Coronary artery (tissue), 2 donors: ENCODE results near the gene ZMIZ1.

Source experiments
- DNase-seq: peaks from one replicate; pipeline ENCODE4 v3.0.0-alpha.2; 2017; ENCODE audit warnings: low spot score
- H3K27ac ChIP-seq, 2 donors: fragments of 200-600 bp; sonication (generic); one replicate each; pipeline ENCODE4 v1.5.1; 2016 to 2019
- H3K4me3 ChIP-seq: fragments of 200-600 bp; sonication (generic); 2 replicates; pipeline ENCODE4 v1.5.1; 2016; ENCODE audit warnings: mild to moderate bottlenecking, moderate library complexity
- CTCF ChIP-seq: fragments of 200-600 bp; sonication (generic); IDR thresholded peaks from one replicate; pipeline ENCODE4 v1.5.1; 2019; ENCODE audit warnings: antibody characterized with exemption

The ZMIZ1 gene

GRCh38 chr10:79353000-79353406 is 284.2 kb downstream of the ZMIZ1 start:
- DNase-seq = no peak
- H3K27ac ChIP-seq = no peak overlapping the region
- no peak for TF ChIP-seq CTCF
- no peak overlapping the region for H3K4me3 ChIP-seq

- TF ChIP-seq CTCF = no peak
- DNase-seq = no peak
- Histone ChIP-seq H3K27ac (no peak overlapping the region), H3K4me3 (no peak overlapping the region)
Observed at GRCh38 chr10:79353726-79354125, 285.0 kb downstream of the ZMIZ1 start.

- H3K4me3 ChIP-seq = no peak overlapping the region
- DNase-seq = no peak
- no peak for TF ChIP-seq CTCF
- no peak overlapping the region for H3K27ac ChIP-seq
Observed at GRCh38 chr10:79354141-79354540, 285.4 kb downstream of the ZMIZ1 start.

- no peak overlapping the region for H3K4me3 ChIP-seq
- no peak overlapping the region for H3K27ac ChIP-seq
- no peak for TF ChIP-seq CTCF
- no peak for DNase-seq
Observed at GRCh38 chr10:79354615-79355014, 285.8 kb downstream of the ZMIZ1 start.

- no peak overlapping the region for H3K4me3 ChIP-seq
- DNase-seq = no peak
- H3K27ac ChIP-seq = no peak overlapping the region
- TF ChIP-seq CTCF = no peak
Observed at GRCh38 chr10:79355420-79356017, 286.8 kb downstream of the ZMIZ1 start.

- TF ChIP-seq CTCF = no peak
- no peak overlapping the region for H3K4me3 ChIP-seq
- no peak for DNase-seq
- H3K27ac ChIP-seq = no peak overlapping the region
Observed at GRCh38 chr10:79356104-79356503, 287.3 kb downstream of the ZMIZ1 start.

GRCh38 chr10:79357180-79357579 is 288.4 kb downstream of the ZMIZ1 start:
- H3K4me3 ChIP-seq = no peak overlapping the region
- no peak for DNase-seq
- no peak for TF ChIP-seq CTCF
- H3K27ac ChIP-seq = no peak overlapping the region
